Upper lobe of right lung (tissue), 1 donor: ENCODE results near the gene SYNE1. TPM values are rescaled to one million over a fixed set of nuclear protein-coding genes. Genes with fewer than 3 reads are reported as not detected.
"Not testable (repeated sequence)": the region's sequence is repeated elsewhere in the genome, so short reads cannot be mapped to it uniquely, and the experiment has no call there.

Experiments
- ATAC-seq: fragments of 200-7000 bp; cut with Tn5 transposase; one replicate; pipeline ENCODE4 v1.9.1; 2020; ENCODE audit warnings: mild to moderate bottlenecking, moderate library complexity
- DNase-seq: peaks from one replicate; pipeline ENCODE4 v3.0.0-alpha.2; 2020
- H3K27ac ChIP-seq: fragments of 200-600 bp; one replicate; pipeline ENCODE4 v1.8.0; 2022
- H3K27me3 ChIP-seq: fragments of 200-600 bp; one replicate; pipeline ENCODE4 v1.8.0; 2022; ENCODE audit warnings: mild to moderate bottlenecking
- H3K36me3 ChIP-seq: fragments of 200-600 bp; one replicate; pipeline ENCODE4 v1.8.0; 2022
- H3K4me1 ChIP-seq: fragments of 200-600 bp; one replicate; pipeline ENCODE4 v1.8.0; 2022
- H3K4me3 ChIP-seq: fragments of 200-600 bp; one replicate; pipeline ENCODE4 v1.8.0; 2022; ENCODE audit warnings: mild to moderate bottlenecking
- H3K9me3 ChIP-seq: fragments of 200-600 bp; one replicate; pipeline ENCODE4 v1.8.0; 2022
- intact Hi-C: fragments of 100-400 bp; cut with DNase I; formaldehyde crosslinking; loops from one replicate; pipeline ENCODE4 v1.11.0; 2022
- total RNA-seq: library from RNA; stranded (reverse); fragmentation: NEBNext Ultra II Directional; extraction: Animal tissue kit (Norgen Biotek cat#: 25700); gene quantifications from one replicate; pipeline ENCODE4 v1.2.1, GENCODE V29; 2021
- TF ChIP-seq, protein P1 (sequence below): fragments of 200-600 bp; IDR thresholded peaks from one replicate; pipeline ENCODE4 v1.8.0; 2022; ENCODE audit warnings: antibody characterized with exemption
- donor health status: DM: no; HTN: yes; CAD: no; lungs with severe emphysema.

SYNE1 gene
- total RNA-seq, 1 donor from 2014 or later = 168 TPM

DNA sequence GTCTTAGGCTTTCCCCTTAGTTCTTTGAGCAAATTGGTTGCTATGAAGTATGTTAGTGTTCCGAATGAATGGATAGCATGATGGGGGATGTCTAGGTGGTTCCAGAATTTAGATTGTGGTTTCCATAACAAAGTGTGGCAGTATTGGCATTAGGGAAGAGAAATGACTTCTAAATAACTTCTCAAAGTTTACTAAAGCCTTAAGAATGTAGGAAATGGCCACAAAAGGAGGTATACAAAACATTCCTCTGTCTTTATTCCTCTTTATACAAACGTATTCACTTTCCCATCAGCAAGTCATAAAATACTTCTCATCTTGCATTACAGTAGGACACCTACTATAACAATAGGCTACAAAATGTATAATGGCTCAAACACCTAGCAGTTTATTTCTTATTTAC, 550.1 kb downstream of the SYNE1 start:
- TF ChIP-seq, protein P1, sequence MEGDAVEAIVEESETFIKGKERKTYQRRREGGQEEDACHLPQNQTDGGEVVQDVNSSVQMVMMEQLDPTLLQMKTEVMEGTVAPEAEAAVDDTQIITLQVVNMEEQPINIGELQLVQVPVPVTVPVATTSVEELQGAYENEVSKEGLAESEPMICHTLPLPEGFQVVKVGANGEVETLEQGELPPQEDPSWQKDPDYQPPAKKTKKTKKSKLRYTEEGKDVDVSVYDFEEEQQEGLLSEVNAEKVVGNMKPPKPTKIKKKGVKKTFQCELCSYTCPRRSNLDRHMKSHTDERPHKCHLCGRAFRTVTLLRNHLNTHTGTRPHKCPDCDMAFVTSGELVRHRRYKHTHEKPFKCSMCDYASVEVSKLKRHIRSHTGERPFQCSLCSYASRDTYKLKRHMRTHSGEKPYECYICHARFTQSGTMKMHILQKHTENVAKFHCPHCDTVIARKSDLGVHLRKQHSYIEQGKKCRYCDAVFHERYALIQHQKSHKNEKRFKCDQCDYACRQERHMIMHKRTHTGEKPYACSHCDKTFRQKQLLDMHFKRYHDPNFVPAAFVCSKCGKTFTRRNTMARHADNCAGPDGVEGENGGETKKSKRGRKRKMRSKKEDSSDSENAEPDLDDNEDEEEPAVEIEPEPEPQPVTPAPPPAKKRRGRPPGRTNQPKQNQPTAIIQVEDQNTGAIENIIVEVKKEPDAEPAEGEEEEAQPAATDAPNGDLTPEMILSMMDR = no peak
- DNase-seq (no peak), ATAC-seq (no peak)
- Histone ChIP-seq H3K9me3 (no peaks in the 10 kb centered on the region), H3K27me3 (no peaks in the 10 kb centered on the region), H3K36me3 (no peaks in the 10 kb centered on the region), H3K27ac (no peak overlapping the region), H3K4me3 (no peak overlapping the region), H3K4me1 (no peaks in the 10 kb centered on the region)
- intact Hi-C loops = no loop called here

DNA sequence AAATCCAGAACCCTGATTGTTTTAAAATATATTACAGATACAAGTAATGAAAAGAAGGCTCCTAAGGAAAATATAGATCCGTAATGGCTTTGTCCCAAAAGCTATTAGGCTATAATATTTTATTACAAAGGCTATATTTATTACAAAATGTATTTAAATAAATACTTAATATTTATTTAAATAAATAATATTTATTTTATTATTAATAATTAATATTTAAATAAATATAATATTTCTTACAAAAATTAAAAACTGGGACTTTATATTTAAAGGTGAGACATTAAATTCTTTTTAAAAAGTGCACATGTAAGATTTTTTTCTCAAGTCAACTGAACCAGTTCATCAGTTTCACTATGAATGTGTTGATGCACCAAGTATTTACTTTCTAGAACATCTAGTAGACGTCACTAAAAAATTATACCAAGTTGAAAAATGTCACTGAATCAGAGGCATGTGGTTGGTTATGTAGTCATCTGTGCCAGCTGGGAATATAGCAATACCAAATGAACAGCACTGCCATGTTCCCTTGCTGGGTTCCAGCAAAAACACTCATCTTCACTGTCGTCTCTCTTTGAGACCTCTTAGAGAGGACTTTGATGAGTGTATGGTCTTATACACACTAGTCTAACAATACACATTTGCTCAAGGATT, 550.8 kb downstream of the SYNE1 start:
- DNase-seq (no peak), ATAC-seq (no peak)
- intact Hi-C loops = no loop called here
- TF ChIP-seq, protein P1 = no peak
- Histone ChIP-seq H3K4me1 (no peaks in the 10 kb centered on the region), H3K27ac (no peak overlapping the region), H3K36me3 (no peaks in the 10 kb centered on the region), H3K27me3 (no peaks in the 10 kb centered on the region), H3K4me3 (no peak overlapping the region), H3K9me3 (no peaks in the 10 kb centered on the region)

DNA sequence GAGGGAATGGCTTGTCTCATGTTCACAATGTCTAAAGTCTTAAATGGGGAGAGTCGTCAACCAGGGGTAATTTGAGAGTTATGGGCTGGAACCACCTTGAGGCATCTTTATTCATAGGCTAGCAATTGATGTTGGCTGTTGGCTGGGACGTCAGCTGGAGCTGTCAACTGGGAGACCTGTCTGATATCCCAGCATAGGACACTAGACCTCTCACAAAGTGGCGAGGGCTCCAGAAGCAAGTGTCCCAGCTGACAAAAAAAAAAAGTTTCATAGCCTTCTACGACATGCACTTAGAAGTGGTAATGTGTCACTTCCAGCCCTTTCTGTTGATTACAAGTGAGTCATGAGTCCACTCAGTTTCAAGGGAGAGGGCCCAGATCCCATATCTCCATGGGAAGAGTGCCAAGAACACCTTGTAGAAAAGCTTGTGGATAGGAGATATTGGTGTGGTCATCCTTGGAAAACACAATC, 551.7 kb downstream of the SYNE1 start:
- Histone ChIP-seq H3K36me3 (no peaks in the 10 kb centered on the region), H3K27ac (no peak overlapping the region), H3K4me3 (no peak overlapping the region), H3K9me3 (no peaks in the 10 kb centered on the region), H3K4me1 (no peaks in the 10 kb centered on the region), H3K27me3 (no peaks in the 10 kb centered on the region)
- intact Hi-C loops = no loop called here
- TF ChIP-seq, protein P1 = no peak
- DNase-seq (no peak), ATAC-seq (no peak)

DNA sequence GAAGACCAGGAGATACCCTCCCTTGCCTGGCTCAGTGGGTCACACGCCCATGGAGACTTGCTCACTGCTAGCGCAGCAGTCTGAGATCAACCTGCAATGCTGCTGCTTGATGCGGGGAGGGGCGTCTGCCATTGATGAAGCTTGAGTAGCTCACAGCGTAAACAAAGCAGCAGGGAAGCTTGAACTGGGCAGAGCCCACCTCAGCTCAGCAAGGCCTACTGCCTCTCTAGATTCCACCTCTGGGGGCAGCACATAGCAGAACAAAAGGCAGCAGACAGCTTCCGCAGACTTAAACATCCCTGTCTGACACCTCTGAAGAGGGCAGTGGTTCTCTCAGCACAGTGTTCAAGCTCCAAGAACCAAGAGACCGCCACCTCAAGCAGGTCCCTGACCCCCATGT, 558.4 kb downstream of the SYNE1 start:
- ATAC-seq = no peak
- H3K4me3 ChIP-seq = no peak overlapping the region

DNA sequence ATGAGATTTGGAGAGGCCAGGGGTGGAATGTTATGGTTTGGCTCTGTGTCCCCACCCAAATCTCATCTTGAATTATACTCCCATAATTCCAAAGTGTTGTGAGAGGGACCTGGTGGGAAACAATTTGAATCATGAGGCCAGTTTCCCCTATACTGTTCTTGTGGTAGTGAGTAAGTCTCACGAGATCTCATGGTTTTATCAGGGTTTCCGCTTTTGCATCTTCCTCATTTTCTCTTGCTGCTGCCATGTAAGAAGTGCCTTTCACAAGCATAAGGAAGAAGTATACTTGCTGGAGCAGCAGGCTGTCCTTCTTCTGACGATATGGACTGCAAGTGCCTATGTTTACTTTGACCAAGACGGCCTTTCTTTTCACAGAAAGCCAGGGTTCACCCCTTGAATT, 559.2 kb downstream of the SYNE1 start:
- DNase-seq = no peak
- intact Hi-C loops = no loop called here
- no peaks in the 10 kb centered on the region for H3K4me1 ChIP-seq

More for the DNA sequence above, 558.4 kb downstream of the SYNE1 start:
- no peaks in the 10 kb centered on the region for H3K27me3 ChIP-seq
- intact Hi-C loops = no loop called here
- H3K4me1 ChIP-seq = no peaks in the 10 kb centered on the region
- TF ChIP-seq, protein P1 = no peak
- H3K27ac ChIP-seq = no peak overlapping the region
- peaks cover 17% of the 10 kb centered on the region for H3K9me3 ChIP-seq
- no peaks in the 10 kb centered on the region for H3K36me3 ChIP-seq
- no peak for DNase-seq

DNA sequence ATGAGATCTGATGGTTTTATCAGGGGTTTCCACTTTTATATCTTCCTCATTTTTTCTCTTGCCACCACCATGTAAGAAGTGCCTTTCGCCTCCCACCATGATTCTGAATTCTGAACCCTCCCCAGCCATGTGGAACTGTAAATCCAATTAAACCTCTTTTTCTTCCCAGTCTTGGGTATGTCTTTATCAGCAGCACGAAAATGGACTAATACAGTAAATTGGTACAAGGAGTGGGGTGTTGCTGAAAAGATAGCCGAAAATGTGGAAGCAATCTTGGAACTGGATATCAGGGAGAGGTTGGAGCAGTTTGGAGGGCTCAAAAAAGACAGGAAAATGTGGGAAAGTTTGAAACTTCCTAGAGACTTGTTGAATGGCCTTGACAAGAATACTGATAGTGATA, 560.9 kb downstream of the SYNE1 start:
- H3K4me1 ChIP-seq, DNase-seq, H3K27me3 ChIP-seq, H3K27ac ChIP-seq, H3K4me3 ChIP-seq, H3K36me3 ChIP-seq, ATAC-seq, intact Hi-C loops: not testable (repeated sequence)
- H3K9me3 ChIP-seq = peaks cover 17% of the 10 kb centered on the region

More for the DNA sequence above, 559.2 kb downstream of the SYNE1 start:
- TF ChIP-seq, protein P1 = no peak
- no peaks in the 10 kb centered on the region for H3K27me3 ChIP-seq
- ATAC-seq = no peak
- H3K9me3 ChIP-seq = peaks cover 17% of the 10 kb centered on the region
- no peak overlapping the region for H3K4me3 ChIP-seq
- no peaks in the 10 kb centered on the region for H3K36me3 ChIP-seq
- H3K27ac ChIP-seq = no peak overlapping the region
